ENCODE data around the gene MYOZ2.

MYOZ2 gene

GRCh38 chr4:119135721-119136121 lies at the start of gene MYOZ2:
TSS of gene MYOZ2 (plus strand) at chr4:119135832. CDS start at chr4:119136526, 694 bp downstream.
- no peak for DNase-seq (ENCODE audit: low read depth in 2 of 2)

GRCh38 chr4:119087121-119087520 lies 48.5 kb upstream of the MYOZ2 start:
- no peak for DNase-seq (ENCODE audit: low read depth in 2 of 2)

GRCh38 chr4:119087656-119088055 lies 48.0 kb upstream of the MYOZ2 start:
- no peak for DNase-seq (ENCODE audit: low read depth in 2 of 2)

GRCh38 chr4:119093042-119093827 lies 42.4 kb upstream of the MYOZ2 start:
- DNase-seq (ENCODE audit: low read depth in 2 of 2), result no peak

GRCh38 chr4:119097282-119097900 lies 38.2 kb upstream of the MYOZ2 start:
- no peak for DNase-seq (ENCODE audit: low read depth in 2 of 2)

- DNase-seq (ENCODE audit: low read depth in 2 of 2), result no peak
Measured at GRCh38 chr4:119098306-119098705, 37.3 kb upstream of the MYOZ2 start.

GRCh38 chr4:119099227-119099810 lies 36.3 kb upstream of the MYOZ2 start:
- DNase-seq (ENCODE audit: low read depth in 2 of 2), result no peak

GRCh38 chr4:119100655-119101054 lies 35.0 kb upstream of the MYOZ2 start:
- no peak for DNase-seq (ENCODE audit: low read depth in 2 of 2)

GRCh38 chr4:119103263-119103662 lies 32.4 kb upstream of the MYOZ2 start:
- no peak for DNase-seq (ENCODE audit: low read depth in 2 of 2)

- DNase-seq (ENCODE audit: low read depth in 2 of 2), result no peak
Measured at GRCh38 chr4:119104644-119105273, 30.9 kb upstream of the MYOZ2 start.

- DNase-seq (ENCODE audit: low read depth in 2 of 2), result no peak
Measured at GRCh38 chr4:119105605-119106004, 30.0 kb upstream of the MYOZ2 start.

GRCh38 chr4:119106036-119107000 lies 29.3 kb upstream of the MYOZ2 start:
- DNase-seq (ENCODE audit: low read depth in 2 of 2), result no peak

GRCh38 chr4:119110121-119110520 lies 25.5 kb upstream of the MYOZ2 start:
- DNase-seq (ENCODE audit: low read depth in 2 of 2), result no peak

- no peak for DNase-seq (ENCODE audit: low read depth in 2 of 2)
Measured at GRCh38 chr4:119111296-119111695, 24.3 kb upstream of the MYOZ2 start.

GRCh38 chr4:119113033-119113655 lies 22.5 kb upstream of the MYOZ2 start:
- DNase-seq (ENCODE audit: low read depth in 2 of 2), result no peak

- no peak for DNase-seq (ENCODE audit: low read depth in 2 of 2)
Measured at GRCh38 chr4:119116021-119116420, 19.6 kb upstream of the MYOZ2 start.

GRCh38 chr4:119116925-119117900 lies 18.4 kb upstream of the MYOZ2 start:
- no peak for DNase-seq (ENCODE audit: low read depth in 2 of 2)

GRCh38 chr4:119118397-119118796 lies 17.2 kb upstream of the MYOZ2 start:
- DNase-seq (ENCODE audit: low read depth in 2 of 2), result no peak

- no peak for DNase-seq (ENCODE audit: low read depth in 2 of 2)
Measured at GRCh38 chr4:119124352-119124751, 11.3 kb upstream of the MYOZ2 start.

- DNase-seq (ENCODE audit: low read depth in 2 of 2), result no peak
Measured at GRCh38 chr4:119125931-119126330, 9.7 kb upstream of the MYOZ2 start.
